GM19468 (cell line): Measurements from ENCODE around the gene HOXD13.

Experiments
- ATAC-seq: cut with Tn5 transposase; IDR thresholded peaks from one replicate; pipeline ENCODE4 v1.9.1; 2021; ENCODE audit warnings: mild to moderate bottlenecking, moderate library complexity, moderate number of reproducible peaks; ENCODE audit not compliant: unreplicated experiment; ENCODE audit errors: extremely low read depth

The HOXD13 gene

DNA sequence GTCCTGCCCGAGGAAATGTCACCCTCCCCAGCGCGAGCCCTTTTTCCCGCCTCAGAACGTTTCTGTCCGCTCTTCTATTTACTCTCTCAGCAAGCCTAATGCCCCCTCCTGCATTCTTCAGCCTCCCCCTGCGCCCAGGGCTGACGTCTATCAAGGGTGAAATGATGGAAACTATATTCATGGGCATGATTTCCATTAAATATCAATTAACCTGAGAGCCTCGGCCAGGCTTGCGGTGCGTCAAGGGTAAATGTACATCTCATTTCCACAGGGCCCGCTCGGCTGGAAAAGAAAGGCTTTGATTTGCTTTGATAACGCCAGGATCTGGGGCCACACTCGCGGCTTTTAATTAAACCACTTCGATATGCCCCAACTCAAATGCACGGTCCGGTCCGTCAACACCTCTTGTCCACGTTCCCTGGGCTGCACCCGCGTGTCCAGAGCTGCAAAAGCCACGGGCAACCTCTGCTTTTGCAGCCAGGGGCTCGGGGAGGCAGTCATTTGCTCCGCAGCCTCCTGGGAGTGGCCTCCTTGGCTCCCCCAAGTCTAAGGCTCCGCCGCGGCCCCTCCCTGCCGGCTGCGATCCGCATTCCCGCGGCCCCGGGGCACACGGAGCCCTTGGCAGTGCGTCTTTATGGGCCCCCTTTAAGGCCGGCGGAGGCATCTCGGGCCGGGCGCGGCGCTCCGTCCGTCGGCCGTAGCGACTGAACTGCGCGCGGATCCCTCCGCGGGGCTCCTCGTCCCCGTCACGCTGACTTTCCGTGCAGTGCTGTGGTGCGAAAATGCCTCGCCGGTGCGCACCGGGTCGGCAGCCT lies 36.7 kb downstream of the HOXD13 start, which contains the start of gene HOXD8:
HOXD8 (plus strand) TSS at position 724 of the 815 bp plus-strand sequence. CDS start 662 bp downstream, outside the sequence.
- ATAC-seq: no peak

DNA sequence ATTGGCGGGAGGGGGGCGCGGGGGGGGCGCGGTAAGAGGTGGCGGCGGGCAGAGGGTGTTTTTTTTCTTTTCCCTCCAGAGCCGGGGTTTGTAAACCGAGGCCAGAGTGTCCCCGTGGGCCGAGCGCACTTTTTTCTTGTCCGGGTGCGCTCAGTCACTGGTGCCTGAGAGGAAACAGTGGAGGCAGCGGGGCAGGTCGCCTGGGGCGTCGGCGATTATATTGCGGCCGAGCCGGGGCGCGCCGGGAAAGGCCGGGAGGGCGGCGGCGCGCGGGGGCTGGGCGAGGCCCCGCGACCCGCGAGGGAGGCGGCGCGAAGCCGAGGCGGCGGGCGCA lies 37.3 kb downstream of the HOXD13 start:
- no peak for ATAC-seq

DNA sequence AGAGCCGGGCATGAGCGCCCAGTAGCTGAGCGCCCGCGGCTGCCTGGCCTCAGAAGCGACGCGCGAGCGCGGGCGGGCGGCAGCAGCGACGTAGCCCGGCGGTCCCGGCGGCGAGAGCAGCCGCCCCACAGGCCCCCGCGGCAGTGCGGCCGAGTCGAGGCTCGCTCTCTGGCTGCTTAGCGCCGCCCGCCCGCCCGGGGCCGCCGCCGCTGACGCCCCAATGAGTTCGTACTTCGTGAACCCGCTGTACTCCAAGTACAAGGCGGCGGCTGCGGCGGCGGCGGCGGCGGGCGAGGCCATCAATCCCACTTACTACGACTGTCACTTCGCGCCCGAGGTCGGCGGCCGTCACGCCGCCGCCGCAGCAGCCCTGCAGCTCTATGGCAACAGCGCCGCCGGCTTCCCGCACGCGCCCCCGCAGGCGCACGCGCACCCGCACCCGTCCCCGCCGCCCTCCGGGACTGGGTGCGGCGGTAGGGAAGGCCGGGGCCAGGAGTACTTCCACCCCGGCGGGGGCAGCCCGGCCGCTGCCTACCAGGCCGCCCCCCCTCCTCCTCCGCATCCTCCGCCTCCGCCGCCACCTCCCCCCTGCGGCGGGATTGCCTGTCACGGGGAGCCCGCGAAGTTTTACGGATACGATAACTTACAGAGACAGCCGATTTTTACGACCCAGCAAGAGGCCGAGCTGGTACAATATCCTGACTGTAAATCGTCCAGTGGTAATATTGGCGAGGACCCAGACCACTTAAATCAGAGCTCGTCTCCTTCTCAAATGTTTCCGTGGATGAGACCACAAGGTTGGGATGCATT lies 37.8 kb downstream of the HOXD13 start:
- ATAC-seq: no peak

- no peak for ATAC-seq
Observed at GRCh38 chr2:176130957-176131847, 38.7 kb downstream of the HOXD13 start.

DNA sequence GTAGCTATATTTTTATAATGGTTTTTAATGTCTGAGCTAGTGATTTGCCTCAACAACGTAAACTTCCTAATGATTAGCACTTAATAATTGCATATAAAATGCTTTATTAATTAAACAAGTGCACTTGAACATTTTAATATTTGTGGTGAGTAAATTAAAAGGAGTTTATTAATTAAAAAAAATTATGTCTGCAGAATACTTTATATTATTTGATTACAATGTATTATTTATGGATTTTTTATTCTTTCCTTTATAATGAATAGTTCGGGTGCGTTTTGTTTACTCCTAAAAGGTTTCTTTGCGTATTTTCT lies 39.3 kb downstream of the HOXD13 start:
- no peak for ATAC-seq

DNA sequence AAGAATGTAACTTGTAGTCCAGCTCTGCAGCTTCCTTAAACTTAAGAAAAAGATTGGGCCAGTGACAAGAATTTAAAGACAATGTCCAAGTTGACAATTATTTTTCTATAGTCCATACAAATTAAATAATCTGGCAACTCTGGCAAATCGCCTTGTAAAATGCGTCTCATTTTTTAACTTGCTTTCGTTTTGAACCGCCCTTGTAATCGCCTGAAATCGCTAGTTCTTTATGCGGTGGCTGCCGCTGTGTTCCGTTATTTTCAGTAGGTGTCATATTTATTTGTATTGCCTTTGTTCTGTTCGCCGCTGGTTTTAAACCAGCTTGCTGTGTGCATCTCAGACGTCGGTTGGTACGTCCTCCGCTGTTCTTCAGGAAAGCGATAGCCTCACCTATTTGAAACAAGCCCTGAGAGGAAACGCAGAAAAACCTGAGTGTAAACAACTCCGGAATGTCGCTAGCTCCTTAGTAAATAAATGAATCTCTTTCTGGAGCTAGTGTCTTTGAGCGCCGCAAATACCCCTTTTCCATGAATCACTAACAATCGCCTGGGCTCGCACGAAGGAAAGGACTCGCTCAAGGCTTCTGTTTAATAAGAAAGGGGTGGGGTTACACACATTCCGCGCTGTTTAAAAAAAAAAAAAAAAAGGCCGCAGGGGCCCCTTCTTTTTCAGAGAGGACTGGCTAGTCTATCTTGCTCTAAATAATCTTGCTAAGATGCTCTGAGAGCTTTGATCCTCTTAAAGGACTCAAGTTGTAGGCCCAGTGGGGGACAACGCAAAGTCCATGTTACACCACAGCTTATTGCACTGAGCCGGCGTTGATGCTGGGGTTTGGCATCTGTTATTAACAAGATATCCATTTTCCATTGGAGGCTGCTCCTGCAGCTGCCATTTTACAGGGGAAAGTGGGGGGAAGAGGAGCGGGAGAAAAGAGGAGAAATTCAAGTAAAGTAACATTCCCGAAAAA lies 40.0 kb downstream of the HOXD13 start:
- ATAC-seq: no peak

- ATAC-seq: no peak
Observed at GRCh38 chr2:176133389-176133788, 40.9 kb downstream of the HOXD13 start.

DNA sequence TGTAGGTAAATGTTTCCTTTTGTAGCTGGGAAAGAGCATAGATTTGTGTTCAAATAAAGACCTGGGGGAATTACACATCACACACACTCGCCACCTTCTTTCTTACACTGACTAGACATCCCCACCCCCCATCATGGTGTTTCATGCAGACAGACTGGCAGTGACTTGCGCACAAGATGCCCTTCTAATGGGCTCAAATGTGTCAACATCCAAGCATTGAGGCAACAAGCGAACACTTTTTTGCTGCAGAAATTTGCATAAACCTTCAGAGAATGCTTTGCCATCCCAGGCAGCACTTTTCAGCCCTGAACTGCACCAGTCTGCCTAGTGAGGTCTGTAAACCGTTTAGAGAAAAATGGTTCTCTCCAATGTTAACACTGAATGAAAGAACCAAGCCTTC lies 41.5 kb downstream of the HOXD13 start:
- ATAC-seq: no peak

DNA sequence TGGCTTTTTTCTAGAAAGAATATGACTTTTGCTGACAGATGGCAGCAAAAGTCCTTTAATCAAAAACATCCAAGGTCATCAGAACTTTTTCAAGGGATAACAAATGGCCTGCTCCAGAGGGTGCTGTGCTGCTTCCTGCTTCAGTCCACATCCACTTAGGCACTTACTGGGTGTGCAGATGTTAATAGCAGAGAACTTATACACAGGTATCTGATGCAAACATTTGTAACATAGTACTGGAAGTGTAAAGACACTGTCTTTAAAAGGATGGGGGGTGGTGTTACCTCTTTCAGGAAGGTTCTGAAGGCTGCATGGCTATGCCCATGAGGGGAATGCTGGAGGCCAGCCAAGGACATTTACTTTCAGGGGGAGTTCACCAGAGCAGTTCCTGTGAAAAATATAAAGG lies 42.5 kb downstream of the HOXD13 start:
- no peak for ATAC-seq

- ATAC-seq: no peak
Observed at GRCh38 chr2:176136374-176137251, 44.1 kb downstream of the HOXD13 start.

DNA sequence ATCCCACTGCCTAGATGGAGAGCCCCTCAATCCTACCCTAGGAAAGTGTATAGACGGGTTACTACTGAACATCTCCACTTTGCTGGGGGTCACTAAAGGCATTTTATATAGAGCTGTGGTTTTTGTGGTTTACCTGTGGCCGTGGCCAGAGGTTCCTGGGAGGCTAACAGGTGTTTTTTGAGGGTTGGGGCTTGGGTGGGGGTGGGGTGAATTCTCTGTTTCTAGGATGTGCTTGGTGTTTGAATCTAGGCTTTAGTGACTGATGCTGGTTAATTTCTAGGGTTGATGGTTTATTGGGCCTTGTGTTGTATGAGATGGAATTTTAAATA lies 44.7 kb downstream of the HOXD13 start:
- ATAC-seq: no peak

- no peak for ATAC-seq
Observed at GRCh38 chr2:176137906-176138305, 45.4 kb downstream of the HOXD13 start.

DNA sequence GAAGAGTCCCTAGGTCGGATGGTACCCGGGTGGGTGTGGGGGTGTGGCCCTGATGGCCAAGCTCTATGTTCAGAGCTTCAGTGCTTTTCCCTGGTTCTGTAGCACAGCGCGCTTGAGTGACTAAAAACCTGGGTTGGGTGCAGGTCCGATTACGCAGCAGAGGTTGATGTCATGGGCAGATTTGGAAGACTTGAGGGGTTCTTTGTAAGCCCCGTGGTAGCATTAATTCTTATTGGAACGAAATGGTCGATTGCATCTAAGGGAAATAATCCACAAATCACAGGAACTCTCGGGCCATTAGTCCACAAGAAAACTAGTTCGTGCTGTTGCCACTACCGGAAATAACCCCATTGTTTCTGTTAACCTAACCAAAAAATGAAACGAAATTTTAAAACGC lies 46.0 kb downstream of the HOXD13 start:
- no peak for ATAC-seq

- no peak for ATAC-seq
Observed at GRCh38 chr2:176138923-176139660, 46.6 kb downstream of the HOXD13 start.

DNA sequence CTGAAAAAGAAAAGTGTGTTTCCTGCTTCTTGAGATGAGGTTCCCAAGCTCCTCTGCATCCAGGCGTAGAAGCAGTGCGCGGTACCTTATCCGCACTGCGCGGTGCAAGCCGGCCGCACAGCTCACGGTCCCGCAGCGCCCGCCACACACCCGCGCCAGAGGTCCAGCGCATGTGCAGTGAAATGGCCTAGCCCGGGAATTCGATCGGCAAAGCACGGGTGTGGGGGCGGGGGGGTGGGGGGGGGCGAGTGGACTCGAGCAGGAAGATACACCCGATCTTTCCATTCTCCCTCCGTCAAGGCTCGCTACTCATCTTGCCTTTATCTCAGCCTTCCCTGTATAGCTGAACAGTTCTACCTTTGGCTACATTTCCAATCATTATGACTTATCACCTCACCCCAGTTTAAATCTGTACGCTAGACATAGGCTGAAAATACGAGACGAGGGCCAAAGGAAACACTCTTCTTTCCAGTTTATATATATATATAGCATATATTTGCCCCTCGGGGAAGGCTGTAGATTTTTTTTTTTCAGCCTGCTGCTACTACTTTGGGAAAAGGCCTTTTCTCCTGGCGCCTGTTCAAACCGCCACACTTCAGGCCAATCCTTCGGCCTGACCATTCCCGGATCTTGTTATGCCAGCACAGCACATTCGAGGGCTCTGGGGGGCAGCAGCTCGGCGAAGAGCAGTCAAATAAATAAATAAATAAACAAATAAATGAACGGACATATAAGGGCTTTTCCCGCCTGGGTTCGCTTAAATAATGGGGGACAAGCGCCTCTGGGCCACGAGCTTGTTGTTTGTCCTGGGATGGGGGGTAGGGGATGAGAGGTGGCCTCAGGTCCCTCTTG lies 47.4 kb downstream of the HOXD13 start:
- no peak for ATAC-seq

- ATAC-seq: peak; percentile 76
Observed at GRCh38 chr2:176140513-176141317, 48.2 kb downstream of the HOXD13 start.
